Measurements from ENCODE around the gene ANKRD63.

GRCh38 chr15:40331026-40331425, 48.2 kb upstream of the ANKRD63 start:
- TF ChIP-seq CTCF (IDR thresholded peaks at IDR 0.05; ENCODE audit: low read length): no peak
- TF ChIP-seq EZH2phosphoT487 (IDR thresholded peaks at IDR 0.05; ENCODE audit: low read length): no peak
- no peak for TF ChIP-seq EZH2 (optimal IDR thresholded peaks at IDR 0.05; ENCODE audit: low read depth, low read length)
